22Rv1 (cell line): ENCODE data around the gene DRD2.

Experiments
- CTCF ChIP-seq: fragments of 450-650 bp; IDR thresholded peaks from 2 replicates; pipeline ENCODE4 v1.5.1; 2017; ENCODE audit warnings: mild to moderate bottlenecking
- ZFX ChIP-seq: fragments of 450-650 bp; IDR thresholded peaks from 2 replicates; pipeline ENCODE4 v1.6.1; 2017; ENCODE audit warnings: antibody characterized with exemption, borderline replicate concordance

GRCh38 chr11:113410414-113411135 is 64.6 kb downstream of the DRD2 start:
- TF ChIP-seq CTCF (no peak), ZFX (no peak)
